ENCODE results near the gene FLNC.

DNA sequence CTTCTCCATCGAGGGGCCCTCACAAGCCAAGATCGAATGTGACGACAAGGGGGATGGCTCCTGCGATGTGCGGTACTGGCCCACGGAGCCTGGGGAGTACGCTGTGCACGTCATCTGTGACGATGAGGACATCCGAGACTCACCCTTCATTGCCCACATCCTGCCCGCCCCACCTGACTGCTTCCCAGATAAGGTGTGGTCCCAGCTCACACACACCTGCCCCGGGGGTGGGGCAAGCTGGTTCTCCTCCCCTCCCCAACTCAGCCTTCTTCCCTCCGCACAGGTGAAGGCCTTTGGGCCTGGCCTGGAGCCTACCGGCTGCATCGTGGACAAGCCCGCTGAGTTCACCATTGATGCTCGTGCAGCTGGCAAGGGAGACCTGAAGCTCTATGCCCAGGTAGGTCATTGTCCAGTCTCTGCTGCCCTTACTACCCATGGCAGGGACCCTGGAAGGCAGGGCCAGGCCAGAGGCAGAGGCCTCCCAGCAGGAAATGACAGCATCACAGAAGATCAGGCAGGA lies 11.0 kb downstream of the FLNC start:
- TF ChIP-seq, protein P1, sequence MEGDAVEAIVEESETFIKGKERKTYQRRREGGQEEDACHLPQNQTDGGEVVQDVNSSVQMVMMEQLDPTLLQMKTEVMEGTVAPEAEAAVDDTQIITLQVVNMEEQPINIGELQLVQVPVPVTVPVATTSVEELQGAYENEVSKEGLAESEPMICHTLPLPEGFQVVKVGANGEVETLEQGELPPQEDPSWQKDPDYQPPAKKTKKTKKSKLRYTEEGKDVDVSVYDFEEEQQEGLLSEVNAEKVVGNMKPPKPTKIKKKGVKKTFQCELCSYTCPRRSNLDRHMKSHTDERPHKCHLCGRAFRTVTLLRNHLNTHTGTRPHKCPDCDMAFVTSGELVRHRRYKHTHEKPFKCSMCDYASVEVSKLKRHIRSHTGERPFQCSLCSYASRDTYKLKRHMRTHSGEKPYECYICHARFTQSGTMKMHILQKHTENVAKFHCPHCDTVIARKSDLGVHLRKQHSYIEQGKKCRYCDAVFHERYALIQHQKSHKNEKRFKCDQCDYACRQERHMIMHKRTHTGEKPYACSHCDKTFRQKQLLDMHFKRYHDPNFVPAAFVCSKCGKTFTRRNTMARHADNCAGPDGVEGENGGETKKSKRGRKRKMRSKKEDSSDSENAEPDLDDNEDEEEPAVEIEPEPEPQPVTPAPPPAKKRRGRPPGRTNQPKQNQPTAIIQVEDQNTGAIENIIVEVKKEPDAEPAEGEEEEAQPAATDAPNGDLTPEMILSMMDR (IDR thresholded peaks at IDR 0.05), result no peak
- TF ChIP-seq POLR2AphosphoS5 (IDR thresholded peaks at IDR 0.05), result no peak
